ENCODE measurements around the gene NCEH1. TPM values are rescaled to one million over a fixed set of nuclear protein-coding genes. Genes with fewer than 3 reads are reported as not detected.

NCEH1 gene
- total and polyA plus RNA-seq, 2 of the 13 experiments (the other 11 are each of a cell fraction or from before 2014, with no cell fraction given) = 12.9 to 21.4 TPM

DNA sequence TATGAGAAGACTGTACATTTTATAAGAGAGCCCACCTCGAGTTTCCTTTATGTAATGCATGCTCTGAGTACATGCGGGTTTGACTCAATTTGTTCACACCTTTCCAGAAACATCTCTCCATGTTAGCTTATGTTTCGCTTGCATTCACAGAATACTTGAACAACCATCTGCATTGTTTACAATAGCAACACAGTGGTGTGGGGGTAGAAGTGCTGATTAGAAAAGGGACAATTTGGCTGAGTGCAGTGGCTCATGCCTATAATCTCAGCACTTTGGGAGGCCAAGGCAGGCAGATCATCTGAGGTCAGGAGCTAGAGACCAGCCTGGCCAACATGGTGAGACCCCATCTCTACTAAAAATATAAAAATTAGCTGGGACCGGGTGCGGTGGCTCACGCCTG, 60.9 kb downstream of the NCEH1 start:
- intact Hi-C loops (cut with micrococcal nuclease; ENCODE audit: unreplicated experiment) = no loop called here
- BruUV-seq (replicated peaks) = no TSS peak
- no peak for FAIRE-seq

GRCh38 chr3:172648747-172649146, 62.1 kb downstream of the NCEH1 start:
- no peak overlapping the region for H3K27ac ChIP-seq (ENCODE audit: extremely low read length, insufficient read depth, low read length)
- no peak for FAIRE-seq
- CTCF ChIA-PET (ENCODE audit: low intra/inter-chr PET ratio, low total read pairs) = no interaction called here

More for the DNA sequence above, 60.9 kb downstream of the NCEH1 start:
- CTCF ChIA-PET (ENCODE audit: low intra/inter-chr PET ratio, low total read pairs) = no interaction called here
- Histone ChIP-seq H3K27me3 (ENCODE audit: control insufficient read depth in 1 of 2, insufficient read depth in 2 of 2, low read length in 2 of 2) (no peaks in the 10 kb centered on the region), H3K9me3 (ENCODE audit: low read length) (no peaks in the 10 kb centered on the region), H4K20me1 (ENCODE audit: insufficient read depth, low read length) (peaks cover 2% of the 10 kb centered on the region; the same call in 1 of the 2 replicates), H3K4me3 (replicated peaks in 1 of 3; ENCODE audit: insufficient read depth in 1 of 3, low read depth in 2 of 3, low read length in 3 of 3) (no peak overlapping the region), H3K4me1 (ENCODE audit: insufficient read depth, low read length) (peaks cover 12% of the 10 kb centered on the region), H3K4me2 (ENCODE audit: low read depth, low read length) (no peak overlapping the region), H3K27ac (ENCODE audit: extremely low read length, insufficient read depth, low read length) (no peak overlapping the region), H3K9ac (ENCODE audit: insufficient read depth, low read depth, low read length) (no peak overlapping the region), H2AFZ (ENCODE audit: low read length) (no peak overlapping the region), H3K36me3 (replicated peaks in 1 of 2; ENCODE audit: control insufficient read depth in 1 of 2, insufficient read depth in 2 of 2, low read length in 2 of 2) (peaks cover 3 to 5% of the 10 kb centered on the region in 2 experiments; a peak in 2 of 5 replicates), H3K79me2 (ENCODE audit: insufficient read depth, low read length) (no peaks in the 10 kb centered on the region)
- no peak for ATAC-seq
- in situ Hi-C loops (cut with HindIII; ENCODE audit: extremely low pct_ligation_motif_present, low pct_unique_long_range_greater_than_20kb) = no loop called here
- TF ChIP-seq TBL1XR1 (IDR thresholded peaks at IDR 0.05; ENCODE audit: borderline replicate concordance, low read length, partially characterized antibody) (no peak), ZNF775 (CRISPR knock-in tag; IDR thresholded peaks at IDR 0.05; ENCODE audit: borderline replicate concordance) (no peak), KDM4B (CRISPR knock-in tag; IDR thresholded peaks at IDR 0.05) (no peak), GATAD1 (CRISPR knock-in tag; IDR thresholded peaks at IDR 0.05) (no peak), ZBTB42 (CRISPR knock-in tag; IDR thresholded peaks at IDR 0.05) (no peak), KLF9 (CRISPR knock-in tag; IDR thresholded peaks at IDR 0.05; ENCODE audit: low read depth) (no peak), GFI1 (CRISPR knock-in tag; IDR thresholded peaks at IDR 0.05; ENCODE audit: borderline replicate concordance) (no peak), ZNF337 (CRISPR knock-in tag; IDR thresholded peaks at IDR 0.05; ENCODE audit: borderline replicate concordance, low read depth) (no peak), JDP2 (CRISPR knock-in tag; IDR thresholded peaks at IDR 0.05; ENCODE audit: borderline replicate concordance) (no peak), ZMAT5 (CRISPR knock-in tag; IDR thresholded peaks at IDR 0.05; ENCODE audit: borderline replicate concordance, low read depth) (no peak), ZNF788 (CRISPR knock-in tag; IDR thresholded peaks at IDR 0.05; ENCODE audit: borderline replicate concordance) (no peak), ZNF607 (CRISPR knock-in tag; IDR thresholded peaks at IDR 0.05; ENCODE audit: borderline replicate concordance) (no peak), ZMYM4 (CRISPR knock-in tag; IDR thresholded peaks at IDR 0.05) (no peak), ZSCAN20 (CRISPR knock-in tag; IDR thresholded peaks at IDR 0.05; ENCODE audit: borderline replicate concordance) (no peak), ETV5 (CRISPR knock-in tag; IDR thresholded peaks at IDR 0.05; ENCODE audit: borderline replicate concordance) (no peak), ZNF7 (CRISPR knock-in tag; IDR thresholded peaks at IDR 0.05) (no peak), SRSF9 (IDR thresholded peaks at IDR 0.05; ENCODE audit: borderline replicate concordance, insufficient read depth, low read depth, low read length, poor library complexity, severe bottlenecking) (no peak), YEATS2 (CRISPR knock-in tag; IDR thresholded peaks at IDR 0.05; ENCODE audit: borderline replicate concordance) (no peak), HOXA7 (CRISPR knock-in tag; IDR thresholded peaks at IDR 0.05) (no peak), KDM3A (CRISPR knock-in tag; IDR thresholded peaks at IDR 0.05; ENCODE audit: low read depth) (no peak)
- WGBS (ENCODE audit: low lambda C conversion rate) = 93% methylated on average over 6 of the region's 6 CpGs
- POLR2A ChIA-PET = no interaction called here
- no peak for DNase-seq (ENCODE audit: low spot score)

More at GRCh38 chr3:172648747-172649146, 62.1 kb downstream of the NCEH1 start:
- intact Hi-C loops (cut with micrococcal nuclease; ENCODE audit: unreplicated experiment) = no loop called here
- Histone ChIP-seq H3K4me1 (ENCODE audit: insufficient read depth, low read length) (peaks cover 9% of the 10 kb centered on the region; the same call in 1 of the 2 replicates), H3K9me3 (ENCODE audit: low read length) (no peaks in the 10 kb centered on the region), H3K4me2 (ENCODE audit: low read depth, low read length) (no peak overlapping the region), H4K20me1 (ENCODE audit: insufficient read depth, low read length) (peaks cover 2% of the 10 kb centered on the region; the same call in 1 of the 2 replicates), H3K36me3 (replicated peaks in 1 of 2; ENCODE audit: control insufficient read depth in 1 of 2, insufficient read depth in 2 of 2, low read length in 2 of 2) (peaks cover 3 to 15% of the 10 kb centered on the region in 2 experiments; a peak in 3 of 5 replicates), H3K9ac (ENCODE audit: insufficient read depth, low read depth, low read length) (no peak overlapping the region), H3K27me3 (ENCODE audit: control insufficient read depth in 1 of 2, insufficient read depth in 2 of 2, low read length in 2 of 2) (no peaks in the 10 kb centered on the region), H3K4me3 (replicated peaks in 1 of 3; ENCODE audit: insufficient read depth in 1 of 3, low read depth in 2 of 3, low read length in 3 of 3) (no peak overlapping the region), H3K79me2 (ENCODE audit: insufficient read depth, low read length) (no peaks in the 10 kb centered on the region), H2AFZ (ENCODE audit: low read length) (no peak overlapping the region)
- DNase-seq (ENCODE audit: low spot score) (no peak), ATAC-seq (no peak)
- POLR2A ChIA-PET = no interaction called here
- TF ChIP-seq, protein P1, sequence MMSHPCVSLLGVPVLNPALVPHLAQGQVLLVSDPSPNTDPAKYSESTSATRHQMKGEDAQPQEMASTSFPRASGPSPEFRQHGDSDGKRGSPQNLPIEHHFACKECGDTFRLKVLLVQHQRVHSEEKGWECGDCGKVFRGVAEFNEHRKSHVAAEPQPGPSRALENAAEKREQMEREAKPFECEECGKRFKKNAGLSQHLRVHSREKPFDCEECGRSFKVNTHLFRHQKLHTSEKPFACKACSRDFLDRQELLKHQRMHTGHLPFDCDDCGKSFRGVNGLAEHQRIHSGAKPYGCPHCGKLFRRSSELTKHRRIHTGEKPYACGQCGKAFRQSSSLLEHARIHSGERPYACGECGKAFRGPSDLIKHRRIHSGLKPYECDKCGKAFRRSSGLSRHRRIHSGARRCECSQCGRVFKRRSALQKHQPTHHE (CRISPR knock-in tag; IDR thresholded peaks at IDR 0.05; ENCODE audit: borderline replicate concordance) = no peak
- TF ChIP-seq, protein P2, sequence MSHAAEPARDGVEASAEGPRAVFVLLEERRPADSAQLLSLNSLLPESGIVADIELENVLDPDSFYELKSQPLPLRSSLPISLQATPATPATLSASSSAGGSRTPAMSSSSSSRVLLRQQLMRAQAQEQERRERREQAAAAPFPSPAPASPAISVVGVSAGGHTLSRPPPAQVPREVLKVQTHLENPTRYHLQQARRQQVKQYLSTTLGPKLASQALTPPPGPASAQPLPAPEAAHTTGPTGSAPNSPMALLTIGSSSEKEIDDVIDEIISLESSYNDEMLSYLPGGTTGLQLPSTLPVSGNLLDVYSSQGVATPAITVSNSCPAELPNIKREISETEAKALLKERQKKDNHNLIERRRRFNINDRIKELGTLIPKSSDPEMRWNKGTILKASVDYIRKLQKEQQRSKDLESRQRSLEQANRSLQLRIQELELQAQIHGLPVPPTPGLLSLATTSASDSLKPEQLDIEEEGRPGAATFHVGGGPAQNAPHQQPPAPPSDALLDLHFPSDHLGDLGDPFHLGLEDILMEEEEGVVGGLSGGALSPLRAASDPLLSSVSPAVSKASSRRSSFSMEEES (CRISPR knock-in tag; IDR thresholded peaks at IDR 0.05) = no peak
- BruUV-seq (replicated peaks) = no TSS peak
- 97% methylated on average over 9 of the region's 9 CpGs for WGBS (ENCODE audit: low lambda C conversion rate)
- in situ Hi-C loops (cut with HindIII; ENCODE audit: extremely low pct_ligation_motif_present, low pct_unique_long_range_greater_than_20kb) = no loop called here
